Measurements from ENCODE around the gene INCA1.

The INCA1 gene

GRCh38 chr17:5003214-5003867 is 6.0 kb upstream of the INCA1 start:
- Histone ChIP-seq H3K4me1 (ENCODE audit: low read depth, poor library complexity, severe bottlenecking) (no peaks in the 10 kb centered on the region), H3K4me2 (no peak overlapping the region), H3K27ac (no peak overlapping the region), H3K27me3 (ENCODE audit: insufficient read depth, low read depth) (no peaks in the 10 kb centered on the region), H2AFZ (ENCODE audit: low read depth) (no peak overlapping the region), H3K36me3 (ENCODE audit: insufficient read depth) (no peaks in the 10 kb centered on the region), H3K79me2 (ENCODE audit: insufficient read depth, low read depth) (no peaks in the 10 kb centered on the region), H4K20me1 (ENCODE audit: insufficient read depth) (no peaks in the 10 kb centered on the region), H3K4me3 (IDR thresholded peaks at IDR 0.05; ENCODE audit: insufficient read depth, low read depth, low read length) (no peak overlapping the region), H3K9ac (no peak overlapping the region)
- no peak for TF ChIP-seq CTCF (conservative IDR thresholded peaks at IDR 0.05; ENCODE audit: low read depth, low read length)

- no peak overlapping the region for H3K27ac ChIP-seq
- no peak overlapping the region for H2AFZ ChIP-seq (ENCODE audit: low read depth)
- H3K9ac ChIP-seq, result no peak overlapping the region
- no peak overlapping the region for H3K4me2 ChIP-seq
- TF ChIP-seq CTCF (conservative IDR thresholded peaks at IDR 0.05; ENCODE audit: low read depth, low read length), result no peak
- no peaks in the 10 kb centered on the region for H4K20me1 ChIP-seq (ENCODE audit: insufficient read depth)
- no peaks in the 10 kb centered on the region for H3K79me2 ChIP-seq (ENCODE audit: insufficient read depth, low read depth)
- H3K27me3 ChIP-seq (ENCODE audit: insufficient read depth, low read depth), result no peaks in the 10 kb centered on the region
- no peaks in the 10 kb centered on the region for H3K4me1 ChIP-seq (ENCODE audit: low read depth, poor library complexity, severe bottlenecking)
- no peaks in the 10 kb centered on the region for H3K36me3 ChIP-seq (ENCODE audit: insufficient read depth)
- no peak overlapping the region for H3K4me3 ChIP-seq (IDR thresholded peaks at IDR 0.05; ENCODE audit: insufficient read depth, low read depth, low read length)
Measured at GRCh38 chr17:5002121-5002788, 4.9 kb upstream of the INCA1 start.

GRCh38 chr17:5000237-5000639 is 2.9 kb upstream of the INCA1 start:
- H3K27me3 ChIP-seq (ENCODE audit: insufficient read depth, low read depth), result no peaks in the 10 kb centered on the region

GRCh38 chr17:4999430-5000093 is 2.2 kb upstream of the INCA1 start:
- H3K27me3 ChIP-seq (ENCODE audit: insufficient read depth, low read depth), result no peaks in the 10 kb centered on the region
- no peak for TF ChIP-seq CTCF (conservative IDR thresholded peaks at IDR 0.05; ENCODE audit: low read depth, low read length)
- H3K4me3 ChIP-seq (IDR thresholded peaks at IDR 0.05; ENCODE audit: insufficient read depth, low read depth, low read length), result no peak overlapping the region
- no peak overlapping the region for H2AFZ ChIP-seq (ENCODE audit: low read depth)
- H3K79me2 ChIP-seq (ENCODE audit: insufficient read depth, low read depth), result no peaks in the 10 kb centered on the region
- H3K27ac ChIP-seq, result no peak overlapping the region
- H3K9ac ChIP-seq, result no peak overlapping the region
- H4K20me1 ChIP-seq (ENCODE audit: insufficient read depth), result no peaks in the 10 kb centered on the region
- no peak overlapping the region for H3K4me2 ChIP-seq
- H3K36me3 ChIP-seq (ENCODE audit: insufficient read depth), result no peaks in the 10 kb centered on the region
- H3K4me1 ChIP-seq (ENCODE audit: low read depth, poor library complexity, severe bottlenecking), result no peaks in the 10 kb centered on the region

More at GRCh38 chr17:5000237-5000639, 2.9 kb upstream of the INCA1 start:
- H3K27ac ChIP-seq, result no peak overlapping the region
- no peak overlapping the region for H3K4me3 ChIP-seq (IDR thresholded peaks at IDR 0.05; ENCODE audit: insufficient read depth, low read depth, low read length)
- H3K4me1 ChIP-seq (ENCODE audit: low read depth, poor library complexity, severe bottlenecking), result no peaks in the 10 kb centered on the region
- H3K36me3 ChIP-seq (ENCODE audit: insufficient read depth), result no peaks in the 10 kb centered on the region
- no peak overlapping the region for H3K9ac ChIP-seq
- no peaks in the 10 kb centered on the region for H3K79me2 ChIP-seq (ENCODE audit: insufficient read depth, low read depth)
- no peak for TF ChIP-seq CTCF (conservative IDR thresholded peaks at IDR 0.05; ENCODE audit: low read depth, low read length)
- no peaks in the 10 kb centered on the region for H4K20me1 ChIP-seq (ENCODE audit: insufficient read depth)
- H2AFZ ChIP-seq (ENCODE audit: low read depth), result no peak overlapping the region
- H3K4me2 ChIP-seq, result no peak overlapping the region
